GM23338 (cell line): ENCODE results near the gene TCEAL8. TPM values are rescaled to one million over a fixed set of nuclear protein-coding genes. Genes with fewer than 3 reads are reported as not detected.

Source experiments
- ATAC-seq: fragments of 200-7000 bp; cut with Tn5 transposase; 3 replicates; pipeline ENCODE4 v1.9.1; 2020
- DNase-seq: peaks from one replicate; pipeline ENCODE4 v3.0.0-alpha.2; 2015; ENCODE audit warnings: low spot score
- H2AFZ ChIP-seq: fragments of 200-600 bp; sonication (generic); 2 replicates; pipeline ENCODE4 v1.8.0; 2016; ENCODE audit warnings: antibody characterized with exemption, mild to moderate bottlenecking, moderate library complexity
- H3F3A ChIP-seq: fragments of 200-600 bp; sonication (generic); replicated peaks from 2 replicates; pipeline ENCODE4 v1.8.0; 2017; ENCODE audit warnings: antibody characterized with exemption, mixed run types, low read depth
- H3K27ac ChIP-seq: fragments of 200-600 bp; sonication (generic); 2 replicates; pipeline ENCODE4 v1.6.1; 2016; ENCODE audit warnings: low read depth
- H3K27me3 ChIP-seq: fragments of 200-600 bp; sonication (generic); 2 replicates; pipeline ENCODE4 v1.8.0; 2016; ENCODE audit warnings: mild to moderate bottlenecking, mixed run types, moderate library complexity; ENCODE audit not compliant: insufficient read depth
- H3K36me3 ChIP-seq: fragments of 200-600 bp; sonication (generic); 2 replicates; pipeline ENCODE4 v1.8.0; 2016; ENCODE audit warnings: mild to moderate bottlenecking; ENCODE audit not compliant: insufficient read depth
- H3K4me1 ChIP-seq: fragments of 200-600 bp; sonication (generic); 2 replicates; pipeline ENCODE4 v1.8.0; 2016; ENCODE audit warnings: mild to moderate bottlenecking, moderate library complexity; ENCODE audit not compliant: insufficient read depth
- H3K4me2 ChIP-seq: fragments of 200-600 bp; sonication (generic); 2 replicates; pipeline ENCODE4 v1.7.1; 2017; ENCODE audit warnings: mixed run types
- H3K4me3 ChIP-seq: fragments of 200-600 bp; sonication (generic); 2 replicates; pipeline ENCODE4 v1.6.1; 2016; ENCODE audit warnings: mixed run types
- H3K79me2 ChIP-seq: fragments of 200-600 bp; sonication (generic); replicated peaks from 2 replicates; pipeline ENCODE4 v1.8.0; 2017; ENCODE audit warnings: mild to moderate bottlenecking; ENCODE audit not compliant: insufficient read depth
- H3K9me2 ChIP-seq: fragments of 200-600 bp; sonication (generic); 2 replicates; pipeline ENCODE4 v1.8.0; 2017; ENCODE audit not compliant: insufficient read depth
- H4K20me1 ChIP-seq: fragments of 200-600 bp; sonication (generic); replicated peaks from 2 replicates; pipeline ENCODE4 v1.8.0; 2017; ENCODE audit warnings: mild to moderate bottlenecking; ENCODE audit not compliant: insufficient read depth
- H3K27ac Mint-ChIP-seq: 2 replicates; pipeline ENCODE4 v1.8.0; 2020; ENCODE audit warnings: inconsistent platforms, mild to moderate bottlenecking, moderate library complexity, mixed read lengths
- H3K27me3 Mint-ChIP-seq: 3 replicates; pipeline ENCODE4 v1.8.0; 2022; ENCODE audit warnings: low read depth, mild to moderate bottlenecking, moderate library complexity, mixed read lengths, inconsistent platforms; ENCODE audit not compliant: insufficient read depth, poor library complexity
- H3K36me3 Mint-ChIP-seq: 3 replicates; pipeline ENCODE4 v1.8.0; 2021; ENCODE audit warnings: low read depth, mild to moderate bottlenecking, inconsistent platforms, moderate library complexity, mixed read lengths
- H3K4me1 Mint-ChIP-seq: 3 replicates; pipeline ENCODE4 v1.8.0; 2020; ENCODE audit warnings: mild to moderate bottlenecking, inconsistent platforms, mixed read lengths
- H3K4me3 Mint-ChIP-seq: 3 replicates; pipeline ENCODE4 v1.8.0; 2021; ENCODE audit warnings: moderate library complexity, mild to moderate bottlenecking, inconsistent platforms, mixed read lengths
- H3K9me3 Mint-ChIP-seq: 3 replicates; pipeline ENCODE4 v1.8.0; 2020; ENCODE audit warnings: moderate library complexity, mild to moderate bottlenecking, inconsistent platforms, mixed read lengths
- EZH2 ChIP-seq: fragments of 200-600 bp; sonication (generic); IDR thresholded peaks from one replicate; pipeline ENCODE4 v1.8.0; 2017; ENCODE audit warnings: antibody characterized with exemption, mild to moderate bottlenecking, low read depth; ENCODE audit not compliant: unreplicated experiment
- JUNB ChIP-seq: IDR thresholded peaks from one replicate; pipeline ENCODE4 v1.6.1; 2016; ENCODE audit warnings: antibody characterized with exemption; ENCODE audit not compliant: unreplicated experiment
- NANOG ChIP-seq: IDR thresholded peaks from 2 replicates; pipeline ENCODE4 v1.6.1; 2016; ENCODE audit warnings: antibody characterized with exemption, borderline replicate concordance
- POLR2AphosphoS5 ChIP-seq: IDR thresholded peaks from 2 replicates; pipeline ENCODE4 v1.6.1; 2016; ENCODE audit warnings: antibody characterized with exemption, low read depth
- STAT1 ChIP-seq: IDR thresholded peaks from one replicate; pipeline ENCODE4 v1.6.1; 2016; ENCODE audit warnings: antibody characterized with exemption; ENCODE audit not compliant: unreplicated experiment
- ZNF114 ChIP-seq: fragments of 250-450 bp; sonication (Bioruptor Pico); IDR thresholded peaks from 2 replicates; pipeline ENCODE4 v1.5.0; 2020; ENCODE audit warnings: mild to moderate bottlenecking, moderate library complexity
- polyA plus RNA-seq: library from polyadenylated mRNA; unstranded; fragments of >200 nt; fragmentation: Nextera tagmentation; extraction: Ambion mirVana; gene quantifications from 2 replicates; pipeline ENCODE4 v1.2.1, GENCODE V29; 2016
- total RNA-seq: library from RNA; depleted of rRNA; stranded (reverse); fragments of >200 nt; shearing (Covaris generic); gene quantifications from 2 replicates; pipeline ENCODE4 v1.2.3, GENCODE V29; 2014
- TF ChIP-seq, protein P1 (sequence below): fragments of 250-450 bp; sonication (Bioruptor Pico); IDR thresholded peaks from 2 replicates; pipeline ENCODE4 v1.5.0; 2020; ENCODE audit warnings: mild to moderate bottlenecking, moderate library complexity
- TF ChIP-seq, protein P2 (sequence below), 2 experiments: fragments of 200-600 bp in 1 of 2; sonication (generic) in 1 of 2; conservative IDR thresholded peaks; 2 replicates each; pipeline versions ENCODE4 v1.5.1 to v1.6.1; 2016 to 2017; ENCODE audit warnings: antibody characterized with exemption in 2 of 2, low read depth in 2 of 2, mild to moderate bottlenecking in 2 of 2, moderate library complexity in 1 of 2
- TF ChIP-seq, protein P3 (sequence below): IDR thresholded peaks from 2 replicates; pipeline ENCODE4 v1.6.1; 2016; ENCODE audit warnings: antibody characterized with exemption
- TF ChIP-seq, protein P4 (sequence below): IDR thresholded peaks from one replicate; pipeline ENCODE4 v1.6.1; 2018; ENCODE audit warnings: antibody characterized with exemption; ENCODE audit not compliant: unreplicated experiment

TCEAL8 gene
- total and polyA plus RNA-seq, 2 experiments from 2014 or later, result 105 to 168 TPM

DNA sequence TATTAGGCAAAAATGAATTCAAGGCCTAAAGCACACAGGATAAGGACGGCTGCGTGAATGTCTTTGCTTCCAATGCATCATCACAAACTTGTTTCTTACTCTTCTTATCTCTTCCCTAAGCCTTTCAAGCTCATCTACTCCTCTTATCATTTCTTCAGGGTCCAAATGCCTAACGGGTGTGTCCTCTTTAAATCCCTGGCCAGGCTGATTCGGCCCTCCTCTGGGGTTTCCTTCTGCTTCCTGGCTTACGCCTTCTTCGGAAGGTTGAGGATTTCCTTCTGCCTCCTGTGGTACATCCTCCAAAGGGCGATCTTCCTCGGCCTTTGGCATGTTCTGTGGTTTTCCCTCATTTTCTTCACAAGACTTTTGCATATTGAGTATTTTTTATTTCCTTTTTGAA, 1.3 kb downstream of the TCEAL8 start:
- Histone ChIP-seq H3K27me3 (no peaks in the 10 kb centered on the region), H2AFZ (no peak overlapping the region), H3K79me2 (peaks cover 12% of the 10 kb centered on the region), H3K36me3 (peaks cover 6% of the 10 kb centered on the region; the same call in 1 of the 2 replicates), H3F3A (no peaks in the 10 kb centered on the region), H4K20me1 (no peaks in the 10 kb centered on the region), H3K4me3 (peak overlapping the region; percentile 84), H3K27ac (peak overlapping the region; percentile 100), H3K4me1 (peaks cover 11% of the 10 kb centered on the region), H3K9me2 (no peaks in the 10 kb centered on the region), H3K4me2 (peak overlapping the region; percentile 82)
- no peak for TF ChIP-seq EZH2
- no peak for TF ChIP-seq JUNB
- no peak for TF ChIP-seq NANOG
- peak overlapping the region; percentile 97 for H3K27ac Mint-ChIP-seq
- peaks cover 27% of the 10 kb centered on the region; the same call in 2 of the 3 replicates for H3K4me1 Mint-ChIP-seq
- peak overlapping the region; percentile 92 for H3K4me3 Mint-ChIP-seq
- H3K27me3 Mint-ChIP-seq, result peaks cover 7% of the 10 kb centered on the region
- ATAC-seq (no peak; the same call in 2 of the 3 replicates), DNase-seq (no peak)
- H3K9me3 Mint-ChIP-seq, result no peaks in the 10 kb centered on the region
- H3K36me3 Mint-ChIP-seq, result peaks cover 27% of the 10 kb centered on the region

DNA sequence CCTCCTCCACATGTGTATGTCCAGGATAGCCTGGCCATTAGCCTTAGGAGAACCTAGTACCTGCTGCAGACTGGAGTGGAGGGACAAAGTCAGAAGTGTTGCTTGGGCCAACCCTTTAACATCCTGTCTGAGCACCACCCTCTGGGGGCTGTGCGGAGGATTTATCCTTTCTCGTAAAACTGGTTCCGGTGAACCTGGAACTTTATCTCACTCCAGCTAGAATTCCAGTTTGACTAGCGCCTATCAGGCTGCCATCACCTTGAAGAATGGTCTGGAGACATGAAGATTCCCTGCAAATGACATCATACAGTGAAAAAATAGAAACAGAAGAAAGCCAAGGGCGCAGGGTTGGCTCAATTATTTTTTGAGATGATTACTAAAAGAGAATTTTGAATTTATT, 4.0 kb downstream of the TCEAL8 start:
- no peak for ATAC-seq
- Histone ChIP-seq H4K20me1 (no peaks in the 10 kb centered on the region), H3K4me1 (peaks cover 11% of the 10 kb centered on the region), H3K79me2 (peaks cover 12% of the 10 kb centered on the region), H3K27ac (no peak overlapping the region), H3K4me2 (no peak overlapping the region), H3K27me3 (no peaks in the 10 kb centered on the region), H3K4me3 (no peak overlapping the region), H3K9me2 (no peaks in the 10 kb centered on the region), H3F3A (no peaks in the 10 kb centered on the region), H3K36me3 (peaks cover 6% of the 10 kb centered on the region; the same call in 1 of the 2 replicates), H2AFZ (no peak overlapping the region)
- Mint-ChIP-seq H3K4me1 (peaks cover 27% of the 10 kb centered on the region; the same call in 2 of the 3 replicates), H3K36me3 (peaks cover 27% of the 10 kb centered on the region), H3K4me3 (no peak overlapping the region), H3K27ac (no peak overlapping the region), H3K27me3 (peaks cover 7% of the 10 kb centered on the region), H3K9me3 (no peaks in the 10 kb centered on the region)
- peak; percentile 33 for DNase-seq
- no peak for TF ChIP-seq POLR2AphosphoS5
- TF ChIP-seq, protein P1, sequence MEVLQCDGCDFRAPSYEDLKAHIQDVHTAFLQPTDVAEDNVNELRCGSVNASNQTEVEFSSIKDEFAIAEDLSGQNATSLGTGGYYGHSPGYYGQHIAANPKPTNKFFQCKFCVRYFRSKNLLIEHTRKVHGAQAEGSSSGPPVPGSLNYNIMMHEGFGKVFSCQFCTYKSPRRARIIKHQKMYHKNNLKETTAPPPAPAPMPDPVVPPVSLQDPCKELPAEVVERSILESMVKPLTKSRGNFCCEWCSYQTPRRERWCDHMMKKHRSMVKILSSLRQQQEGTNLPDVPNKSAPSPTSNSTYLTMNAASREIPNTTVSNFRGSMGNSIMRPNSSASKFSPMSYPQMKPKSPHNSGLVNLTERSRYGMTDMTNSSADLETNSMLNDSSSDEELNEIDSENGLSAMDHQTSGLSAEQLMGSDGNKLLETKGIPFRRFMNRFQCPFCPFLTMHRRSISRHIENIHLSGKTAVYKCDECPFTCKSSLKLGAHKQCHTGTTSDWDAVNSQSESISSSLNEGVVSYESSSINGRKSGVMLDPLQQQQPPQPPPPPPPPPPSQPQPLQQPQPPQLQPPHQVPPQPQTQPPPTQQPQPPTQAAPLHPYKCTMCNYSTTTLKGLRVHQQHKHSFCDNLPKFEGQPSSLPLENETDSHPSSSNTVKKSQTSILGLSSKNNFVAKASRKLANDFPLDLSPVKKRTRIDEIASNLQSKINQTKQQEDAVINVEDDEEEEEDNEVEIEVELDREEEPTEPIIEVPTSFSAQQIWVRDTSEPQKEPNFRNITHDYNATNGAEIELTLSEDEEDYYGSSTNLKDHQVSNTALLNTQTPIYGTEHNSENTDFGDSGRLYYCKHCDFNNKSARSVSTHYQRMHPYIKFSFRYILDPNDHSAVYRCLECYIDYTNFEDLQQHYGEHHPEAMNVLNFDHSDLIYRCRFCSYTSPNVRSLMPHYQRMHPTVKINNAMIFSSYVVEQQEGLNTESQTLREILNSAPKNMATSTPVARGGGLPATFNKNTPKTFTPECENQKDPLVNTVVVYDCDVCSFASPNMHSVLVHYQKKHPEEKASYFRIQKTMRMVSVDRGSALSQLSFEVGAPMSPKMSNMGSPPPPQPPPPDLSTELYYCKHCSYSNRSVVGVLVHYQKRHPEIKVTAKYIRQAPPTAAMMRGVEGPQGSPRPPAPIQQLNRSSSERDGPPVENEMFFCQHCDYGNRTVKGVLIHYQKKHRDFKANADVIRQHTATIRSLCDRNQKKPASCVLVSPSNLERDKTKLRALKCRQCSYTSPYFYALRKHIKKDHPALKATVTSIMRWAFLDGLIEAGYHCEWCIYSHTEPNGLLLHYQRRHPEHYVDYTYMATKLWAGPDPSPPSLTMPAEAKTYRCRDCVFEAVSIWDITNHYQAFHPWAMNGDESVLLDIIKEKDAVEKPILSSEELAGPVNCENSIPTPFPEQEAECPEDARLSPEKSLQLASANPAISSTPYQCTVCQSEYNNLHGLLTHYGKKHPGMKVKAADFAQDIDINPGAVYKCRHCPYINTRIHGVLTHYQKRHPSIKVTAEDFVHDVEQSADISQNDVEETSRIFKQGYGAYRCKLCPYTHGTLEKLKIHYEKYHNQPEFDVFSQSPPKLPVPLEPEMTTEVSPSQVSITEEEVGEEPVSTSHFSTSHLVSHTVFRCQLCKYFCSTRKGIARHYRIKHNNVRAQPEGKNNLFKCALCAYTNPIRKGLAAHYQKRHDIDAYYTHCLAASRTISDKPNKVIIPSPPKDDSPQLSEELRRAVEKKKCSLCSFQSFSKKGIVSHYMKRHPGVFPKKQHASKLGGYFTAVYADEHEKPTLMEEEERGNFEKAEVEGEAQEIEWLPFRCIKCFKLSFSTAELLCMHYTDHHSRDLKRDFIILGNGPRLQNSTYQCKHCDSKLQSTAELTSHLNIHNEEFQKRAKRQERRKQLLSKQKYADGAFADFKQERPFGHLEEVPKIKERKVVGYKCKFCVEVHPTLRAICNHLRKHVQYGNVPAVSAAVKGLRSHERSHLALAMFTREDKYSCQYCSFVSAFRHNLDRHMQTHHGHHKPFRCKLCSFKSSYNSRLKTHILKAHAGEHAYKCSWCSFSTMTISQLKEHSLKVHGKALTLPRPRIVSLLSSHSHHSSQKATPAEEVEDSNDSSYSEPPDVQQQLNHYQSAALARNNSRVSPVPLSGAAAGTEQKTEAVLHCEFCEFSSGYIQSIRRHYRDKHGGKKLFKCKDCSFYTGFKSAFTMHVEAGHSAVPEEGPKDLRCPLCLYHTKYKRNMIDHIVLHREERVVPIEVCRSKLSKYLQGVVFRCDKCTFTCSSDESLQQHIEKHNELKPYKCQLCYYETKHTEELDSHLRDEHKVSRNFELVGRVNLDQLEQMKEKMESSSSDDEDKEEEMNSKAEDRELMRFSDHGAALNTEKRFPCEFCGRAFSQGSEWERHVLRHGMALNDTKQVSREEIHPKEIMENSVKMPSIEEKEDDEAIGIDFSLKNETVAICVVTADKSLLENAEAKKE (CRISPR knock-in tag), result no peak
- TF ChIP-seq, protein P2, sequence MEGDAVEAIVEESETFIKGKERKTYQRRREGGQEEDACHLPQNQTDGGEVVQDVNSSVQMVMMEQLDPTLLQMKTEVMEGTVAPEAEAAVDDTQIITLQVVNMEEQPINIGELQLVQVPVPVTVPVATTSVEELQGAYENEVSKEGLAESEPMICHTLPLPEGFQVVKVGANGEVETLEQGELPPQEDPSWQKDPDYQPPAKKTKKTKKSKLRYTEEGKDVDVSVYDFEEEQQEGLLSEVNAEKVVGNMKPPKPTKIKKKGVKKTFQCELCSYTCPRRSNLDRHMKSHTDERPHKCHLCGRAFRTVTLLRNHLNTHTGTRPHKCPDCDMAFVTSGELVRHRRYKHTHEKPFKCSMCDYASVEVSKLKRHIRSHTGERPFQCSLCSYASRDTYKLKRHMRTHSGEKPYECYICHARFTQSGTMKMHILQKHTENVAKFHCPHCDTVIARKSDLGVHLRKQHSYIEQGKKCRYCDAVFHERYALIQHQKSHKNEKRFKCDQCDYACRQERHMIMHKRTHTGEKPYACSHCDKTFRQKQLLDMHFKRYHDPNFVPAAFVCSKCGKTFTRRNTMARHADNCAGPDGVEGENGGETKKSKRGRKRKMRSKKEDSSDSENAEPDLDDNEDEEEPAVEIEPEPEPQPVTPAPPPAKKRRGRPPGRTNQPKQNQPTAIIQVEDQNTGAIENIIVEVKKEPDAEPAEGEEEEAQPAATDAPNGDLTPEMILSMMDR (conservative IDR thresholded peaks at IDR 0.05; ENCODE audit: low read depth in 2 of 2), result no peak
- TF ChIP-seq, protein P3, sequence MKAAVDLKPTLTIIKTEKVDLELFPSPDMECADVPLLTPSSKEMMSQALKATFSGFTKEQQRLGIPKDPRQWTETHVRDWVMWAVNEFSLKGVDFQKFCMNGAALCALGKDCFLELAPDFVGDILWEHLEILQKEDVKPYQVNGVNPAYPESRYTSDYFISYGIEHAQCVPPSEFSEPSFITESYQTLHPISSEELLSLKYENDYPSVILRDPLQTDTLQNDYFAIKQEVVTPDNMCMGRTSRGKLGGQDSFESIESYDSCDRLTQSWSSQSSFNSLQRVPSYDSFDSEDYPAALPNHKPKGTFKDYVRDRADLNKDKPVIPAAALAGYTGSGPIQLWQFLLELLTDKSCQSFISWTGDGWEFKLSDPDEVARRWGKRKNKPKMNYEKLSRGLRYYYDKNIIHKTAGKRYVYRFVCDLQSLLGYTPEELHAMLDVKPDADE, result no peak
- TF ChIP-seq STAT1, result no peak
- no peak for TF ChIP-seq NANOG
- TF ChIP-seq, protein P4, sequence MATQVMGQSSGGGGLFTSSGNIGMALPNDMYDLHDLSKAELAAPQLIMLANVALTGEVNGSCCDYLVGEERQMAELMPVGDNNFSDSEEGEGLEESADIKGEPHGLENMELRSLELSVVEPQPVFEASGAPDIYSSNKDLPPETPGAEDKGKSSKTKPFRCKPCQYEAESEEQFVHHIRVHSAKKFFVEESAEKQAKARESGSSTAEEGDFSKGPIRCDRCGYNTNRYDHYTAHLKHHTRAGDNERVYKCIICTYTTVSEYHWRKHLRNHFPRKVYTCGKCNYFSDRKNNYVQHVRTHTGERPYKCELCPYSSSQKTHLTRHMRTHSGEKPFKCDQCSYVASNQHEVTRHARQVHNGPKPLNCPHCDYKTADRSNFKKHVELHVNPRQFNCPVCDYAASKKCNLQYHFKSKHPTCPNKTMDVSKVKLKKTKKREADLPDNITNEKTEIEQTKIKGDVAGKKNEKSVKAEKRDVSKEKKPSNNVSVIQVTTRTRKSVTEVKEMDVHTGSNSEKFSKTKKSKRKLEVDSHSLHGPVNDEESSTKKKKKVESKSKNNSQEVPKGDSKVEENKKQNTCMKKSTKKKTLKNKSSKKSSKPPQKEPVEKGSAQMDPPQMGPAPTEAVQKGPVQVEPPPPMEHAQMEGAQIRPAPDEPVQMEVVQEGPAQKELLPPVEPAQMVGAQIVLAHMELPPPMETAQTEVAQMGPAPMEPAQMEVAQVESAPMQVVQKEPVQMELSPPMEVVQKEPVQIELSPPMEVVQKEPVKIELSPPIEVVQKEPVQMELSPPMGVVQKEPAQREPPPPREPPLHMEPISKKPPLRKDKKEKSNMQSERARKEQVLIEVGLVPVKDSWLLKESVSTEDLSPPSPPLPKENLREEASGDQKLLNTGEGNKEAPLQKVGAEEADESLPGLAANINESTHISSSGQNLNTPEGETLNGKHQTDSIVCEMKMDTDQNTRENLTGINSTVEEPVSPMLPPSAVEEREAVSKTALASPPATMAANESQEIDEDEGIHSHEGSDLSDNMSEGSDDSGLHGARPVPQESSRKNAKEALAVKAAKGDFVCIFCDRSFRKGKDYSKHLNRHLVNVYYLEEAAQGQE, result no peak
- TF ChIP-seq ZNF114 (CRISPR knock-in tag), result no peak
